Measurements from ENCODE around the gene POLE2. TPM values are rescaled to one million over a fixed set of nuclear protein-coding genes. Genes with fewer than 3 reads are reported as not detected.

The POLE2 gene
- total and polyA plus RNA-seq, 2 experiments from 2014 or later, result 41.9 to 53.3 TPM

GRCh38 chr14:49619730-49620129 lies 68.3 kb downstream of the POLE2 start:
- Histone ChIP-seq H2AFZ (no peak overlapping the region), H3K9me2 (ENCODE audit: insufficient read depth) (no peaks in the 10 kb centered on the region), H3K79me2 (replicated peaks; ENCODE audit: insufficient read depth) (peaks cover 51% of the 10 kb centered on the region)

More at GRCh38 chr14:49619730-49620129, 68.3 kb downstream of the POLE2 start:
- Histone ChIP-seq H3K27me3 (ENCODE audit: insufficient read depth) (no peaks in the 10 kb centered on the region), H3K4me1 (ENCODE audit: insufficient read depth) (peaks cover 11% of the 10 kb centered on the region), H4K20me1 (replicated peaks; ENCODE audit: insufficient read depth) (peaks cover 29% of the 10 kb centered on the region), H3K27ac (ENCODE audit: low read depth) (peak overlapping the region; percentile 95), H3K4me2 (peak overlapping the region; percentile 80), H3K36me3 (ENCODE audit: insufficient read depth) (peaks cover 13% of the 10 kb centered on the region; the same call in 1 of the 2 replicates), H3F3A (replicated peaks; ENCODE audit: low read depth) (peaks cover 16% of the 10 kb centered on the region), H3K4me3 (peak overlapping the region; percentile 94)
- peak overlapping the region; percentile 99 for H3K4me3 Mint-ChIP-seq
- ATAC-seq (no peak), DNase-seq (ENCODE audit: low spot score) (no peak)
- H3K4me1 Mint-ChIP-seq, result peaks cover 18% of the 10 kb centered on the region
- TF ChIP-seq CREB1 (CRISPR knock-in tag; IDR thresholded peaks at IDR 0.05; ENCODE audit: low read depth), result no peak
- no peak for TF ChIP-seq REST (IDR thresholded peaks at IDR 0.05; ENCODE audit: unreplicated experiment)
- TF ChIP-seq, protein P1, sequence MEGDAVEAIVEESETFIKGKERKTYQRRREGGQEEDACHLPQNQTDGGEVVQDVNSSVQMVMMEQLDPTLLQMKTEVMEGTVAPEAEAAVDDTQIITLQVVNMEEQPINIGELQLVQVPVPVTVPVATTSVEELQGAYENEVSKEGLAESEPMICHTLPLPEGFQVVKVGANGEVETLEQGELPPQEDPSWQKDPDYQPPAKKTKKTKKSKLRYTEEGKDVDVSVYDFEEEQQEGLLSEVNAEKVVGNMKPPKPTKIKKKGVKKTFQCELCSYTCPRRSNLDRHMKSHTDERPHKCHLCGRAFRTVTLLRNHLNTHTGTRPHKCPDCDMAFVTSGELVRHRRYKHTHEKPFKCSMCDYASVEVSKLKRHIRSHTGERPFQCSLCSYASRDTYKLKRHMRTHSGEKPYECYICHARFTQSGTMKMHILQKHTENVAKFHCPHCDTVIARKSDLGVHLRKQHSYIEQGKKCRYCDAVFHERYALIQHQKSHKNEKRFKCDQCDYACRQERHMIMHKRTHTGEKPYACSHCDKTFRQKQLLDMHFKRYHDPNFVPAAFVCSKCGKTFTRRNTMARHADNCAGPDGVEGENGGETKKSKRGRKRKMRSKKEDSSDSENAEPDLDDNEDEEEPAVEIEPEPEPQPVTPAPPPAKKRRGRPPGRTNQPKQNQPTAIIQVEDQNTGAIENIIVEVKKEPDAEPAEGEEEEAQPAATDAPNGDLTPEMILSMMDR (conservative IDR thresholded peaks at IDR 0.05; ENCODE audit: low read depth in 2 of 2), result no peak
- TF ChIP-seq NANOG (IDR thresholded peaks at IDR 0.05; ENCODE audit: borderline replicate concordance), result no peak
- TF ChIP-seq JUNB (IDR thresholded peaks at IDR 0.05; ENCODE audit: unreplicated experiment), result no peak
- no peak for TF ChIP-seq ZNF114 (CRISPR knock-in tag; IDR thresholded peaks at IDR 0.05)
- TF ChIP-seq EZH2phosphoT487 (IDR thresholded peaks at IDR 0.05; ENCODE audit: unreplicated experiment), result no peak
- TF ChIP-seq POLR2AphosphoS5 (IDR thresholded peaks at IDR 0.05; ENCODE audit: low read depth), result no peak
- TF ChIP-seq, protein P2, sequence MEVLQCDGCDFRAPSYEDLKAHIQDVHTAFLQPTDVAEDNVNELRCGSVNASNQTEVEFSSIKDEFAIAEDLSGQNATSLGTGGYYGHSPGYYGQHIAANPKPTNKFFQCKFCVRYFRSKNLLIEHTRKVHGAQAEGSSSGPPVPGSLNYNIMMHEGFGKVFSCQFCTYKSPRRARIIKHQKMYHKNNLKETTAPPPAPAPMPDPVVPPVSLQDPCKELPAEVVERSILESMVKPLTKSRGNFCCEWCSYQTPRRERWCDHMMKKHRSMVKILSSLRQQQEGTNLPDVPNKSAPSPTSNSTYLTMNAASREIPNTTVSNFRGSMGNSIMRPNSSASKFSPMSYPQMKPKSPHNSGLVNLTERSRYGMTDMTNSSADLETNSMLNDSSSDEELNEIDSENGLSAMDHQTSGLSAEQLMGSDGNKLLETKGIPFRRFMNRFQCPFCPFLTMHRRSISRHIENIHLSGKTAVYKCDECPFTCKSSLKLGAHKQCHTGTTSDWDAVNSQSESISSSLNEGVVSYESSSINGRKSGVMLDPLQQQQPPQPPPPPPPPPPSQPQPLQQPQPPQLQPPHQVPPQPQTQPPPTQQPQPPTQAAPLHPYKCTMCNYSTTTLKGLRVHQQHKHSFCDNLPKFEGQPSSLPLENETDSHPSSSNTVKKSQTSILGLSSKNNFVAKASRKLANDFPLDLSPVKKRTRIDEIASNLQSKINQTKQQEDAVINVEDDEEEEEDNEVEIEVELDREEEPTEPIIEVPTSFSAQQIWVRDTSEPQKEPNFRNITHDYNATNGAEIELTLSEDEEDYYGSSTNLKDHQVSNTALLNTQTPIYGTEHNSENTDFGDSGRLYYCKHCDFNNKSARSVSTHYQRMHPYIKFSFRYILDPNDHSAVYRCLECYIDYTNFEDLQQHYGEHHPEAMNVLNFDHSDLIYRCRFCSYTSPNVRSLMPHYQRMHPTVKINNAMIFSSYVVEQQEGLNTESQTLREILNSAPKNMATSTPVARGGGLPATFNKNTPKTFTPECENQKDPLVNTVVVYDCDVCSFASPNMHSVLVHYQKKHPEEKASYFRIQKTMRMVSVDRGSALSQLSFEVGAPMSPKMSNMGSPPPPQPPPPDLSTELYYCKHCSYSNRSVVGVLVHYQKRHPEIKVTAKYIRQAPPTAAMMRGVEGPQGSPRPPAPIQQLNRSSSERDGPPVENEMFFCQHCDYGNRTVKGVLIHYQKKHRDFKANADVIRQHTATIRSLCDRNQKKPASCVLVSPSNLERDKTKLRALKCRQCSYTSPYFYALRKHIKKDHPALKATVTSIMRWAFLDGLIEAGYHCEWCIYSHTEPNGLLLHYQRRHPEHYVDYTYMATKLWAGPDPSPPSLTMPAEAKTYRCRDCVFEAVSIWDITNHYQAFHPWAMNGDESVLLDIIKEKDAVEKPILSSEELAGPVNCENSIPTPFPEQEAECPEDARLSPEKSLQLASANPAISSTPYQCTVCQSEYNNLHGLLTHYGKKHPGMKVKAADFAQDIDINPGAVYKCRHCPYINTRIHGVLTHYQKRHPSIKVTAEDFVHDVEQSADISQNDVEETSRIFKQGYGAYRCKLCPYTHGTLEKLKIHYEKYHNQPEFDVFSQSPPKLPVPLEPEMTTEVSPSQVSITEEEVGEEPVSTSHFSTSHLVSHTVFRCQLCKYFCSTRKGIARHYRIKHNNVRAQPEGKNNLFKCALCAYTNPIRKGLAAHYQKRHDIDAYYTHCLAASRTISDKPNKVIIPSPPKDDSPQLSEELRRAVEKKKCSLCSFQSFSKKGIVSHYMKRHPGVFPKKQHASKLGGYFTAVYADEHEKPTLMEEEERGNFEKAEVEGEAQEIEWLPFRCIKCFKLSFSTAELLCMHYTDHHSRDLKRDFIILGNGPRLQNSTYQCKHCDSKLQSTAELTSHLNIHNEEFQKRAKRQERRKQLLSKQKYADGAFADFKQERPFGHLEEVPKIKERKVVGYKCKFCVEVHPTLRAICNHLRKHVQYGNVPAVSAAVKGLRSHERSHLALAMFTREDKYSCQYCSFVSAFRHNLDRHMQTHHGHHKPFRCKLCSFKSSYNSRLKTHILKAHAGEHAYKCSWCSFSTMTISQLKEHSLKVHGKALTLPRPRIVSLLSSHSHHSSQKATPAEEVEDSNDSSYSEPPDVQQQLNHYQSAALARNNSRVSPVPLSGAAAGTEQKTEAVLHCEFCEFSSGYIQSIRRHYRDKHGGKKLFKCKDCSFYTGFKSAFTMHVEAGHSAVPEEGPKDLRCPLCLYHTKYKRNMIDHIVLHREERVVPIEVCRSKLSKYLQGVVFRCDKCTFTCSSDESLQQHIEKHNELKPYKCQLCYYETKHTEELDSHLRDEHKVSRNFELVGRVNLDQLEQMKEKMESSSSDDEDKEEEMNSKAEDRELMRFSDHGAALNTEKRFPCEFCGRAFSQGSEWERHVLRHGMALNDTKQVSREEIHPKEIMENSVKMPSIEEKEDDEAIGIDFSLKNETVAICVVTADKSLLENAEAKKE (CRISPR knock-in tag; IDR thresholded peaks at IDR 0.05), result no peak
- TF ChIP-seq ZNF331 (CRISPR knock-in tag; IDR thresholded peaks at IDR 0.05; ENCODE audit: low read depth), result no peak
- no peak for TF ChIP-seq STAT1 (IDR thresholded peaks at IDR 0.05; ENCODE audit: unreplicated experiment)
- TF ChIP-seq EZH2 (IDR thresholded peaks at IDR 0.05; ENCODE audit: low read depth, unreplicated experiment), result no peak
- no peak for TF ChIP-seq ETS1 (IDR thresholded peaks at IDR 0.05)
- peak overlapping the region; percentile 98 for H3K27ac Mint-ChIP-seq
- peaks cover 41% of the 10 kb centered on the region for H3K36me3 Mint-ChIP-seq (ENCODE audit: low read depth)
- no peaks in the 10 kb centered on the region for H3K9me3 Mint-ChIP-seq
- peaks cover 1% of the 10 kb centered on the region for H3K27me3 Mint-ChIP-seq (ENCODE audit: insufficient read depth, low read depth, poor library complexity)

Measured in GM23338 (cell line).